ENCODE measurements around the gene NIPA2. TPM values are rescaled to one million over a fixed set of nuclear protein-coding genes. Genes with fewer than 3 reads are reported as not detected.
A peak's percentile ranks its signal among the peaks of the same experiment; 100 is the strongest.

NIPA2 gene
- total RNA-seq, 1 donor from 2014 or later, result 103 TPM

GRCh38 chr15:22869856-22870255, 31.4 kb downstream of the NIPA2 start:
- Mint-ChIP-seq H3K27ac (ENCODE audit: unreplicated experiment) (peak overlapping the region; percentile 80), H3K27me3 (ENCODE audit: low read depth, unreplicated experiment) (no peaks in the 10 kb centered on the region), H3K36me3 (ENCODE audit: low read depth, unreplicated experiment) (peaks cover 20% of the 10 kb centered on the region), H3K4me1 (ENCODE audit: low read depth, unreplicated experiment) (peaks cover 26% of the 10 kb centered on the region), H3K4me3 (ENCODE audit: unreplicated experiment) (no peak overlapping the region), H3K9me3 (ENCODE audit: unreplicated experiment) (no peaks in the 10 kb centered on the region)
- Histone ChIP-seq H3K36me3 (ENCODE audit: insufficient read depth, low read length) (peaks cover 33% of the 10 kb centered on the region), H3K4me2 (ENCODE audit: low read length) (no peak overlapping the region), H3K4me1 (ENCODE audit: insufficient read depth, low read length) (peaks cover 16% of the 10 kb centered on the region), H3K9me3 (ENCODE audit: insufficient read depth, low read depth, low read length) (no peaks in the 10 kb centered on the region), H4K20me1 (ENCODE audit: insufficient read depth, low read length) (peaks cover 27% of the 10 kb centered on the region), H3K27ac (ENCODE audit: low read depth, low read length) (no peak overlapping the region), H3K4me3 (ENCODE audit: insufficient read depth, low read depth, low read length) (no peak overlapping the region), H3K79me2 (ENCODE audit: insufficient read depth, low read length) (peaks cover 3% of the 10 kb centered on the region), H2AFZ (ENCODE audit: low read depth, low read length) (no peak overlapping the region), H3K27me3 (ENCODE audit: insufficient read depth, low read length) (no peaks in the 10 kb centered on the region), H3K9ac (ENCODE audit: low read length) (no peak overlapping the region)
- FAIRE-seq, result peak; percentile 5
- DNase-seq (ENCODE audit: low read depth), result no peak
- TF ChIP-seq CTCF (IDR thresholded peaks at IDR 0.05; ENCODE audit: insufficient read depth, low read depth, low read length), result no peak
- no peak for TF ChIP-seq EZH2 (IDR thresholded peaks at IDR 0.05; ENCODE audit: insufficient read depth, low read length)

GRCh38 chr15:22870865-22871264, 32.4 kb downstream of the NIPA2 start:
- peaks cover 24% of the 10 kb centered on the region for H3K36me3 Mint-ChIP-seq (ENCODE audit: low read depth, unreplicated experiment)
- no peaks in the 10 kb centered on the region for H3K9me3 Mint-ChIP-seq (ENCODE audit: unreplicated experiment)
- no peak for TF ChIP-seq EZH2 (IDR thresholded peaks at IDR 0.05; ENCODE audit: insufficient read depth, low read length)
- TF ChIP-seq CTCF (IDR thresholded peaks at IDR 0.05; ENCODE audit: insufficient read depth, low read depth, low read length), result no peak
- H3K27ac Mint-ChIP-seq (ENCODE audit: unreplicated experiment), result peak overlapping the region; percentile 72
- H3K4me3 Mint-ChIP-seq (ENCODE audit: unreplicated experiment), result no peak overlapping the region
- Histone ChIP-seq H4K20me1 (ENCODE audit: insufficient read depth, low read length) (peaks cover 21% of the 10 kb centered on the region), H3K4me1 (ENCODE audit: insufficient read depth, low read length) (peaks cover 11% of the 10 kb centered on the region), H3K27ac (ENCODE audit: low read depth, low read length) (no peak overlapping the region), H3K9me3 (ENCODE audit: insufficient read depth, low read depth, low read length) (no peaks in the 10 kb centered on the region), H3K79me2 (ENCODE audit: insufficient read depth, low read length) (peaks cover 3% of the 10 kb centered on the region), H2AFZ (ENCODE audit: low read depth, low read length) (no peak overlapping the region), H3K9ac (ENCODE audit: low read length) (no peak overlapping the region), H3K4me2 (ENCODE audit: low read length) (no peak overlapping the region), H3K36me3 (ENCODE audit: insufficient read depth, low read length) (peaks cover 33% of the 10 kb centered on the region), H3K4me3 (ENCODE audit: insufficient read depth, low read depth, low read length) (no peak overlapping the region), H3K27me3 (ENCODE audit: insufficient read depth, low read length) (no peaks in the 10 kb centered on the region)
- FAIRE-seq (no peak), DNase-seq (ENCODE audit: low read depth) (no peak)
- H3K4me1 Mint-ChIP-seq (ENCODE audit: low read depth, unreplicated experiment), result peaks cover 21% of the 10 kb centered on the region
- H3K27me3 Mint-ChIP-seq (ENCODE audit: low read depth, unreplicated experiment), result no peaks in the 10 kb centered on the region

GRCh38 chr15:22871481-22872086, 33.1 kb downstream of the NIPA2 start:
- H4K20me1 ChIP-seq (ENCODE audit: insufficient read depth, low read length), result peaks cover 14% of the 10 kb centered on the region
- no peak overlapping the region for H3K4me2 ChIP-seq (ENCODE audit: low read length)
- no peaks in the 10 kb centered on the region for H3K9me3 ChIP-seq (ENCODE audit: insufficient read depth, low read depth, low read length)
- H3K27me3 ChIP-seq (ENCODE audit: insufficient read depth, low read length), result no peaks in the 10 kb centered on the region
- Mint-ChIP-seq H3K27ac (ENCODE audit: unreplicated experiment) (peak overlapping the region; percentile 72), H3K36me3 (ENCODE audit: low read depth, unreplicated experiment) (peaks cover 28% of the 10 kb centered on the region), H3K4me3 (ENCODE audit: unreplicated experiment) (no peak overlapping the region), H3K27me3 (ENCODE audit: low read depth, unreplicated experiment) (no peaks in the 10 kb centered on the region), H3K4me1 (ENCODE audit: low read depth, unreplicated experiment) (peaks cover 15% of the 10 kb centered on the region), H3K9me3 (ENCODE audit: unreplicated experiment) (no peaks in the 10 kb centered on the region)
- H3K79me2 ChIP-seq (ENCODE audit: insufficient read depth, low read length), result peaks cover 3% of the 10 kb centered on the region
- no peak overlapping the region for H3K4me3 ChIP-seq (ENCODE audit: insufficient read depth, low read depth, low read length)
- no peak for FAIRE-seq
- no peak overlapping the region for H2AFZ ChIP-seq (ENCODE audit: low read depth, low read length)
- peaks cover 11% of the 10 kb centered on the region for H3K4me1 ChIP-seq (ENCODE audit: insufficient read depth, low read length)
- DNase-seq (ENCODE audit: low read depth), result no peak
- TF ChIP-seq CTCF (IDR thresholded peaks at IDR 0.05; ENCODE audit: insufficient read depth, low read depth, low read length) (no peak), EZH2 (IDR thresholded peaks at IDR 0.05; ENCODE audit: insufficient read depth, low read length) (no peak)
- peaks cover 27% of the 10 kb centered on the region for H3K36me3 ChIP-seq (ENCODE audit: insufficient read depth, low read length)
- no peak overlapping the region for H3K9ac ChIP-seq (ENCODE audit: low read length)
- H3K27ac ChIP-seq (ENCODE audit: low read depth, low read length), result no peak overlapping the region

All from astrocyte (in vitro differentiated cells and primary cell).